Measurements from ENCODE around the gene QDPR.
"Not testable (repeated sequence)": the region's sequence is repeated elsewhere in the genome, so short reads cannot be mapped to it uniquely, and the experiment has no call there.

Gene QDPR

GRCh38 chr4:17491196-17491595 is 20.7 kb downstream of the QDPR start:
- DNase-seq (ENCODE audit: low spot score), result no peak

GRCh38 chr4:17490575-17491059 is 21.3 kb downstream of the QDPR start:
- DNase-seq (ENCODE audit: low spot score), result no peak

GRCh38 chr4:17489721-17490120 is 22.2 kb downstream of the QDPR start:
- no peak for DNase-seq (ENCODE audit: low spot score)

GRCh38 chr4:17489123-17489522 is 22.8 kb downstream of the QDPR start:
- DNase-seq (ENCODE audit: low spot score), result no peak

GRCh38 chr4:17482716-17483115 is 29.2 kb downstream of the QDPR start:
- DNase-seq (ENCODE audit: low spot score), result no peak

- DNase-seq (ENCODE audit: low spot score), result no peak
These were observed 30.9 kb downstream of the QDPR start for GRCh38 chr4:17480955-17481354.

- DNase-seq (ENCODE audit: low spot score), result no peak
These were observed 31.5 kb downstream of the QDPR start for GRCh38 chr4:17480210-17480927.

- no peak for DNase-seq (ENCODE audit: low spot score)
These were observed 34.0 kb downstream of the QDPR start for GRCh38 chr4:17477774-17478472.

- no peak for DNase-seq (ENCODE audit: low spot score)
These were observed 35.0 kb downstream of the QDPR start for GRCh38 chr4:17476853-17477252.

- DNase-seq (ENCODE audit: low spot score), result no peak
These were observed 36.4 kb downstream of the QDPR start for GRCh38 chr4:17475481-17475880.

GRCh38 chr4:17469931-17470674 is 41.8 kb downstream of the QDPR start:
- DNase-seq (ENCODE audit: low spot score), result no peak

- DNase-seq (ENCODE audit: low spot score), result peak; percentile 52
These were observed 43.2 kb downstream of the QDPR start for GRCh38 chr4:17468619-17469221.

- no peak for DNase-seq (ENCODE audit: low spot score)
These were observed 48.3 kb downstream of the QDPR start for GRCh38 chr4:17463606-17464005.

- no peak for DNase-seq (ENCODE audit: low spot score)
These were observed 61.6 kb downstream of the QDPR start for GRCh38 chr4:17450269-17450804.

- no peak for DNase-seq (ENCODE audit: low spot score)
These were observed 63.2 kb downstream of the QDPR start for GRCh38 chr4:17448689-17449088.

GRCh38 chr4:17447675-17448298 is 64.1 kb downstream of the QDPR start:
- DNase-seq (ENCODE audit: low spot score), result peak; percentile 83

- DNase-seq (ENCODE audit: low spot score), result no peak
These were observed 64.8 kb downstream of the QDPR start for GRCh38 chr4:17447056-17447455.

- not testable (repeated sequence) for DNase-seq (ENCODE audit: low spot score)
These were observed 69.4 kb downstream of the QDPR start for GRCh38 chr4:17442477-17442876.

- no peak for DNase-seq (ENCODE audit: low spot score)
These were observed 74.5 kb downstream of the QDPR start for GRCh38 chr4:17437396-17437795.

GRCh38 chr4:17436750-17437090 is 75.2 kb downstream of the QDPR start:
- DNase-seq (ENCODE audit: low spot score), result no peak
